GM21737 (cell line): Measurements from ENCODE around the gene PTS.

Source experiments
- ATAC-seq: cut with Tn5 transposase; IDR thresholded peaks from one replicate; pipeline ENCODE4 v1.9.1; 2021; ENCODE audit warnings: mild to moderate bottlenecking, moderate library complexity; ENCODE audit not compliant: unreplicated experiment

The PTS gene

DNA sequence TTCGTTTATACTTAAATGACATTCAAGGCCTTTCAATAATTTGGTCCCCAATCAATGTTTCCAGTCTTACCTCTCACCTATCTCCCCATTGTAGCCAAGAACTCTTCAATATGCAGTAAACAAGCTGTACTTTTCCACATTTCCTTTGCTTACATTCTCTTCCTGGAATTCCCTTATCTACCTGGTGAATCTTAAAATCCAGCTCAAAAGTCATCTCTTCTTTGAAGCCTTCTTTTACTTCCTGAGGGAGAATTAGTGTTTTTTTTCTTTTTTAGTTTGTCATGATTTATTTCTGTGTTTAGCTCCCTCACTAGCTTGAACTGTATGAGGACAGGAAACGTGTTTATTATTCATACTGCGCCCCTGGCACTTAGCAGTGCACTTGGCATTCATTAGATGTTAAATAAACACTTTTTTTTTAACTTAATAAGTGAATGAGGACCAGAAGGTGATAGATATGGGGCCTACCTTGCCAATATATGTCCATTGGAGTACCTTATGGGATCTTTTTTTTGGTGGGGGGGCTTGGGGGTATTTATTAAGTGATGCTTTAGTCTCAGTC, 4.9 kb upstream of the PTS start:
- ATAC-seq: no peak

DNA sequence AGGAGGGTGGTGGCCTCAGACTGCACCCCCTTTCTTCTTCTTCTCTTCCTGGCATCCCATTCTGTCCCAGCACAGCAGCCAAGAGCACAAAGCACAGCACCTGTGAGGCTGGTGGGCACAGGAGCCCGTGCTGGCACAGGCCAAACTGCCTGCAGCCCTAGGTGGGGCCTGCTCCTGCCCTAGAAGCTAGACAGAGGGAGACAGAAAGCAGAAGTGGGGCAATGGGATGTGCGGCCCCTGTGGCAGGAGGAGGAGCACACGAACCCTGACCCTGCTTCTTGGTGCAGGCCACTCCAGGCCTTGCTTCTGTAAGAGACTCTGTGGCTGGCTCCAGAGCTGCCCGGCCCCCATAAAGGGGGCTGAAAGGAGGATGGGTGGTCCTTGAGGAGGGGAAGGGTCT, 3.9 kb upstream of the PTS start:
- no peak for ATAC-seq

GRCh38 chr11:112223121-112223520, 3.1 kb upstream of the PTS start:
- no peak for ATAC-seq

DNA sequence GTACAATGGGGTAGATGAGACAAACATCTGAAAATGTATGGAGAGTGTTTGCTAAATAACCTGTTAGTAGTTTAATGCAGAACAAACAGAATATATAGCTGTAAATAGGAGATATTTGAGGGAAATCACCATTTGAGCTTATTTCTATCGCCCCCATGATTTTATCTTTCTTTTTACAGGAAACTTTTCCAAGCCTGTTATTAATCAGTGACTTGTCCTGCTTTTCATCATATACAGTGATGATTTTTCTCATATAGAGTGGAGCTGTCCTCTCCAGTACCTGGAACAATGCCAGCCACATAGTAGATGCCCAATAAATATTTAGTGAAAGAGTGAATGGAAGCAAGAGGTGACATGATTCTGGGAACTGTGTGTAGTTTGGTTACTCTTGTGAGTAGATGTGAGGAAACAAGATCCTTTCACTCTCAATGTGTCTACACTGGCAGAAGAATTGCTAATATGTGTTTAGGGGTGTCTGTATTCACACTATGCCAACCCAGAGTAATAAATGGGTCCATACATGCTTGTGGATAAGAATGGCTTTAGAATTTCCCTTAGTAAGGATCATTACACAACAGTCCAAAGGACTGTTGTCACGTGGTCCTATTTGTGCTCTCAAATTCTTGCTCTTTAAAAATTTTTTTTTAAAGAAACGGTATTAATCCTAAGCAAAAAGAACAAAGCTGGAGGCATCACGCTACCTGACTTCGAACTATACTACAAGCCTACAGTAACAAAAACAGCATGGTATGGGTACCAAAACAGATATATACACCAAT, 2.3 kb upstream of the PTS start:
- ATAC-seq: no peak

DNA sequence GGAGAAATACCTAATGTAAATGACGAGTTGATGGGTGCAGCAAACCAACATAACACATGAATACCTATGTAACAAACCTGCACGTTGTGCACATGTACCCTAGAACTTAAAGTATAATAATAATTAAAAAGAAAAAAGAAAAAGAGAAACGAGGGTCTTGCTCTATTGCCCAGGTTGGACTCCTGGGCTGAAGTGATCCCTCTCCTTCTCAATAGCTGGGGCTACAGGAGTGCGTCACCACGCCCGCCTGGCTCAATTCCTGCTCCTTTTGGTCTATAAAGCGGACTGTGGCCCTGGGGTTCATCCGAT, 521 bp upstream of the PTS start:
- ATAC-seq: no peak

DNA sequence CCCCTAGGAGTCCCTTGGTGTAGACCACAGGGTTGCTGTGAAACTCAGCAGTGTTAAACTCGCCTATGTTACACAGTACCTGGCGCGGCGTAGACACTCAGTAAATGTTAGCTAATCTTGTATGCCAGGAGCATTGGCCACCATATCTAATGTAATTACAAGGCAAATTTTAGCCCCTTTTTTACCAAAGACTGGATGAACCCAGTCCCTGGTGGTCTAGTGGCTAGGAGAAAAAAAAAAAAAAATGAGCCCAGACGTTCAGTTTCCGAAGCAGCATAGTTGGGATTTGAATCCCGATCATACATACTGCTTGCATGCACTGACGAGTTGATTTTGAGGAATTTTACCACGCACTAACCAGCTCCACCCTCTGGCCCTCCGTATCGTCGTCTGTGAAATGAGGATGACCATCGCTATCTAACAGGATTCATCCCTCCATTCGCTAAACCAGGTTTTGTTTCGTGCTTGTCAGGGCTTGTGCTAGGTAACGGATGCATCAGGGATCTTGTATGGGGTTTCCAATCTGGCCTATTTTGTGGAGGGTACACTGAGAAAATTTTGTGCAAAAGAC, 688 bp downstream of the PTS start:
- ATAC-seq: no peak

DNA sequence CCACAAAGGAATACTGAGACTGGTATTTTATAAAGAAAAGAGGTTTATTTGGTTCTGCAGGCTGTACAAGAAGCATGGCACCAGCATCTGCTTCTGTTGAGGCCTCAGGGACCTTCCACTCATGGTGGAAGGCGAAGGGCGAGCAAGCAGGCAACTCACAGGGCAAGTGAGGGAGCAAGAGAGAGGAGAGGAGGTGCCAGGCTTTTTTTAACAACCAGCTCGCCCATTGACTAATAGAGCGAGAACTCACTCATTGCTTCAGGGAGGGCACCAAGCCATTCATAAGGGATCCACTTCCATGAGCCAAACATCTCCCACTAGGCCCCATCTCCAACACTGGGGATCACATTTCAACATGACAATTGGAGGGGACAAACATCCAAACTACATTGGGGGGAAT, 1.2 kb downstream of the PTS start:
- no peak for ATAC-seq

DNA sequence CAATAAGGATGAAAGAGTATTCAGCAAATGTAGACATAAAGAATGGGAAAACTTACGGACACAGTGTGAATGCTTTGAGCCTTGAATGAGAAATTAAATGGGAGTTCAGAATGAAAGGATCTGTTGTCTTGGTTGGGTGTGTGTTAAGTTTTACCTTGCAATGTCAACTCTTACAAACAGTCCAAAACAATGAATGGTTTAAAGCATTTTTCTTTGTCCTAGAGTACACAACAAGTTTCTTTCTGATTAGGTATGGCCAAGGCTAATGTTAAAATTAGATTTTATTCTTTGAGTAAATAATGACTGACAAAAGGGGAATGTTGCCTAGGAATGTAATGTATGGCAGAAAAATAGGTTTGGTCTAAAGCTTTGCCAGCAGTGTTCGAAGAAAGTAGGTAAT, 2.5 kb downstream of the PTS start:
- no peak for ATAC-seq

DNA sequence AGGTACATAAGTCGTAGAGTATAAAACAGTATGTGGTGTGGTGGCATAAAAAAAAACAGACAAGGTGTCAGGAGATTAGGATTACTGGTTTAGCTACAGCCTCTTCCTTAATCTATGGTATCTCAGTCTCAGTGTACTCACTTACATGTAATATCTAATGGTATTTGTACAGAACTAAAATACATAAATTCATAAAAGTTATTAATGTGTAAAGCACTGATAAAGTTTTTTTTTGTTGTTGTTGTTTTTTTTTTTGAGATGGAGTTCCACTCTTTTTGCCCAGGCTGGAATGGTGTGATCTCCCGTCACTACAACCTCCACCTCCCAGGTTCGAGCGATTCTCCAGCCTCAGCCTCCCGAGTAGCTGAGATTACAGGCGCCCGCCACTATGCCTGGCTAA, 2.9 kb downstream of the PTS start:
- ATAC-seq: no peak

- no peak for ATAC-seq
Observed at GRCh38 chr11:112229746-112230433, 3.7 kb downstream of the PTS start.

- ATAC-seq: no peak
Observed at GRCh38 chr11:112231952-112232351, 5.7 kb downstream of the PTS start.

GRCh38 chr11:112235750-112236390, 9.6 kb downstream of the PTS start:
- no peak for ATAC-seq

DNA sequence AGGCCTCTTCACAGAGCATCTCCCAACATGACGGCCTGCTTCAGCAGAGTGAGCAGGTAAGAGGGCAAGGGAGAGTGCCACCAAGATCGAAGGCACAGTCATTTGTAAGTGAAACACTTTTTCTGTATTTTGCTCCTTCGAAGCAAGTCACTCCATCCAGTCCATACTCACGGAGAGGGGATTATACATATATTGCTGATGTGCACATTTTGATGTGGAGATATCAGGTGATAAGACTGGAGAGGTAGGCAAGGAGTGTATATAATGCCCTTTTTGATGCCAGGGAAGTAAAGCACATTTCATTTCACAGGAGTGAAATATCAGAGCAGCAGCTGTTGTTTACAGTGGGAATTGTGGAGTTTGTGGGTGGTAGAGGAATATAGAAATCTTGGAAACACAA, 11.2 kb downstream of the PTS start:
- ATAC-seq: no peak

- ATAC-seq: no peak
Observed at GRCh38 chr11:112238041-112238440, 11.8 kb downstream of the PTS start.

- ATAC-seq: no peak
Observed at GRCh38 chr11:112241486-112241885, 15.3 kb downstream of the PTS start.

GRCh38 chr11:112247201-112247600, 21.0 kb downstream of the PTS start:
- no peak for ATAC-seq

DNA sequence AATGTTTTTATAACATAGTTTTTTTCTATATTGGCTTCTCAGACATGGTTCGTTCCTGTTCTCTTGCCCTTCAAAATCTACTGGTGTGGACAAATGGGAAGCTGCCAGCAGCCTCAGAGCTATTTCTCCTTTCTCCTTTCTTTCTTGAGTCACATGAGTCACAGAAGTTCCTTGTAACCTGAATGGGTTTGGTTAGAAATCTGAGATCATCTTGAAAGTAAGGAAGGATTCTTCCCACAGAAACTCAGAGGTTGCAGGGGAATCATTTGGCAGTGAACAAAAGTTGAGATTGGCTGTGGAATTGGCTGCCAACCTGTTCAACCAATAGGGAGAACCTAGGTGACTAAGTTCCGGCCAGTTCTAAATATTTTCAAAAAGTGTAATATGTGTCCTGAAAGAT, 22.0 kb downstream of the PTS start:
- no peak for ATAC-seq

DNA sequence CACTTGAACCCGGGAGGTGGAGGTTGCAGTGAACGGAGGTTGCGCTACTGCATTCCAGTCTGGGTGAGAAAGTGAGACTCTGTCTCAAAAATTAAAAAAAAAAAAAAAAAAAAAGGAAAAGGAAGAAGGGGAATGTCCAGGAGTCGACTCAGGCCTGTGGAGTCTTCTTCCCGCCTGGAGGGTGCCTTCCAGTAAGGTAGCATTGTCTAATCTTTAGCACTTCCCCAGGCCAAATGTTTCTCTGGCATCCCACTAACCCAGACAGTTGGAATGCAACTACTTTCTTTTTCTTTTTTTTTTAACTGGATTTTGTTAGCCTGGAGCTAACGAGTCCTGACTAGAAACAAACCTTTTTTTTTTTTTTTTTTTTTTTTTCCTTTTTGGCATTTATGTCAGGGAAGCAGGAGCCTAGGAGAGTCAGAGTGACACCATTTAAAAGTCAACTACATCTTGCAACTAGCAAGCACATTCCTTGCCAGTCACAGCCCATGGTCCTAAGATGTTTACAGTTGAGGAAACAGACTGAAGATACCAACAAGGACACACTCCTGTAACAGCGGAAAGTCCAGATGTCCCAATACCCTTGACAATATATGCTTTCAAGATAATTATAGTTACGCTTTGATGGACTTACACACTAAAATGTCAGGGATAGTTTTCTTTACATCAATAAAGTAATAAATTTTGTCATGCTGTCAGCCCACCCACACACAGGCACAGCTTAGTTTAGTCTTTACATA, 23.8 kb downstream of the PTS start:
- ATAC-seq: no peak

- ATAC-seq: no peak
Observed at GRCh38 chr11:112253605-112254242, 27.5 kb downstream of the PTS start.

GRCh38 chr11:112255067-112255720, 29.0 kb downstream of the PTS start:
- no peak for ATAC-seq
